K562 treated with DMSO at 1 percent for 24 hours (cell line): Measurements from ENCODE around the gene SMPDL3A. TPM values are rescaled to one million over a fixed set of nuclear protein-coding genes. Genes with fewer than 3 reads are reported as not detected.

ENCODE experiments used
- total RNA-seq: library from RNA; unstranded; fragments of 300-600 nt; gene quantifications from 2 replicates; pipeline ENCODE4 v1.2.3, GENCODE V29; 2022; ENCODE audit warnings: low read depth; ENCODE audit not compliant: insufficient read depth

SMPDL3A gene, protein sequence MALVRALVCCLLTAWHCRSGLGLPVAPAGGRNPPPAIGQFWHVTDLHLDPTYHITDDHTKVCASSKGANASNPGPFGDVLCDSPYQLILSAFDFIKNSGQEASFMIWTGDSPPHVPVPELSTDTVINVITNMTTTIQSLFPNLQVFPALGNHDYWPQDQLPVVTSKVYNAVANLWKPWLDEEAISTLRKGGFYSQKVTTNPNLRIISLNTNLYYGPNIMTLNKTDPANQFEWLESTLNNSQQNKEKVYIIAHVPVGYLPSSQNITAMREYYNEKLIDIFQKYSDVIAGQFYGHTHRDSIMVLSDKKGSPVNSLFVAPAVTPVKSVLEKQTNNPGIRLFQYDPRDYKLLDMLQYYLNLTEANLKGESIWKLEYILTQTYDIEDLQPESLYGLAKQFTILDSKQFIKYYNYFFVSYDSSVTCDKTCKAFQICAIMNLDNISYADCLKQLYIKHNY
- total RNA-seq: 0.38 and 1.1 TPM in 2 replicates

DNA sequence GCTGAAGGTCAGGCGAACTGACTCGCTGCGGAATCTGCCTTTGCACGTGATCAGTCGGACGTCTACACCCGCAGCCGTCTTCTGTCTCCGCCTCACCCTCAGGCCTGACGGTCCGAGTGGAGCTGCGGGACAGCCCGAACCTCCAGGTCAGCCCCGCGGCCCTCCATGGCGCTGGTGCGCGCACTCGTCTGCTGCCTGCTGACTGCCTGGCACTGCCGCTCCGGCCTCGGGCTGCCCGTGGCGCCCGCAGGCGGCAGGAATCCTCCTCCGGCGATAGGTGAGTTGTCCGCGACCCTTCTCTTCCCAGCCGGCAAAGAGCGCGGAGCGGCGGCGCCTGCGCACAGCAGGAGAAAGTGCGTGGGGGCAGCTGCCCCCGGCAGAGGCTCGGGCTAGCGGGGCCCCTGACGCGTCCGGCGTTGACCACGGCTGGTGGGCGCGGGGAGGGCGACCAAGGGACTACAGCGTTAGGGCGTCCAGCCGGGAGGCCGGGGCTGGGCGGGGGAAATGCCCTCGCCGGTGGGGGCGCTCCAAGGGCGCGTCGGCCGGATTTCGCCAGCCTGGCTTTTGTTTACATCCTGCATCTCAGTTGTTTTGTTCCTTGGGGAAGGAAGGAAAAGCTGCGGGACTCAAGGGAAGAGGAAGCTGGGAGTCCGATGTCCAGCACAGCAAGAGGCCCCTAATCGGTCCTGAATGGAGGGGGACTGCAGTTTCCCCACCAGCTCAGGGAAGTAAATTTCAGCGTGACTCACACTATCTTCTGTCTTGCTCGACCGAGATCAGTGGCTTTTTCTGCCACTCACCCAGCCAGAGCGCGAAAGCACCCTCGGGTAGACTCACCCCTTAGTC is at the start of gene SMPDL3A:
SMPDL3A (plus strand) TSS at position 77 of the 846 bp plus-strand sequence; CDS start at position 166, 89 bp downstream.

DNA sequence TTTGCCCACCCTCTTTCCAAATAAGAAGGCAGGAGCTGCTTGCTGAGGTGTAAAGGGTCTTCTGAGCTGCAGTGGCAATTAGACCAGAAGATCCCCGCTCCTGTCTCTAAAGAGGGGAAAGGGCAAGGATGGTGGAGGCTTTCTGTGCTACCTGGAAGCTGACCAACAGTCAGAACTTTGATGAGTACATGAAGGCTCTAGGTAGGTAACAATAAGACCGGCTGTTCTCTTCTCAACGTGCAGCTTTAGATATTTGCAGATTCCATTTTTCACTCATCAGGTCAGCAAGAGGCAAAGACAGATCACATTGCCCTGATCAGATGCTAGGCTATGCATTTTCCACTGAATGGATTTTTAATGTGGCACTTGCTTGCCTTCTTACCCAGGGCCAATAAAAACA is 9.4 kb upstream of the SMPDL3A start, which contains the start of gene FABP7:
FABP7 (plus strand) TSS at position 50 of the 400 bp plus-strand sequence; CDS start at position 129, 79 bp downstream.

Other genes starting within 250 kb of the SMPDL3A start
- gene PKIB, start 178.9 kb upstream of the SMPDL3A start, total RNA-seq: 8.2 and 10.7 TPM in 2 replicates
- gene FABP7, start 9.5 kb upstream of the SMPDL3A start, total RNA-seq: not detected in 2 replicates
- gene CLVS2, start 207.0 kb downstream of the SMPDL3A start, total RNA-seq: 0.02 TPM in 1 of 2 replicates, not detected in the other